Endometrial microvascular endothelial cells (primary cell): Measurements from ENCODE around the gene PDE2A. TPM values are rescaled to one million over a fixed set of nuclear protein-coding genes. Genes with fewer than 3 reads are reported as not detected.
"Not testable (repeated sequence)": the region's sequence is repeated elsewhere in the genome, so short reads cannot be mapped to it uniquely, and the experiment has no call there.

Experiments
- in situ Hi-C: cut with HindIII; loops from 2 replicates; pipeline ENCODE4 v1.10.0; 2017; ENCODE audit warnings: low sequenced_read_pairs, low pct_unique_long_range_greater_than_20kb; ENCODE audit errors: inconsistent ontology term
- total RNA-seq: library from RNA; depleted of rRNA; stranded (reverse); fragments of >200 nt; gene quantifications from one replicate; pipeline ENCODE4 v1.2.3, GENCODE V29; 2015; ENCODE audit errors: inconsistent ontology term

PDE2A gene
- total RNA-seq, 1 donor from 2014 or later, result 9.5 TPM

DNA sequence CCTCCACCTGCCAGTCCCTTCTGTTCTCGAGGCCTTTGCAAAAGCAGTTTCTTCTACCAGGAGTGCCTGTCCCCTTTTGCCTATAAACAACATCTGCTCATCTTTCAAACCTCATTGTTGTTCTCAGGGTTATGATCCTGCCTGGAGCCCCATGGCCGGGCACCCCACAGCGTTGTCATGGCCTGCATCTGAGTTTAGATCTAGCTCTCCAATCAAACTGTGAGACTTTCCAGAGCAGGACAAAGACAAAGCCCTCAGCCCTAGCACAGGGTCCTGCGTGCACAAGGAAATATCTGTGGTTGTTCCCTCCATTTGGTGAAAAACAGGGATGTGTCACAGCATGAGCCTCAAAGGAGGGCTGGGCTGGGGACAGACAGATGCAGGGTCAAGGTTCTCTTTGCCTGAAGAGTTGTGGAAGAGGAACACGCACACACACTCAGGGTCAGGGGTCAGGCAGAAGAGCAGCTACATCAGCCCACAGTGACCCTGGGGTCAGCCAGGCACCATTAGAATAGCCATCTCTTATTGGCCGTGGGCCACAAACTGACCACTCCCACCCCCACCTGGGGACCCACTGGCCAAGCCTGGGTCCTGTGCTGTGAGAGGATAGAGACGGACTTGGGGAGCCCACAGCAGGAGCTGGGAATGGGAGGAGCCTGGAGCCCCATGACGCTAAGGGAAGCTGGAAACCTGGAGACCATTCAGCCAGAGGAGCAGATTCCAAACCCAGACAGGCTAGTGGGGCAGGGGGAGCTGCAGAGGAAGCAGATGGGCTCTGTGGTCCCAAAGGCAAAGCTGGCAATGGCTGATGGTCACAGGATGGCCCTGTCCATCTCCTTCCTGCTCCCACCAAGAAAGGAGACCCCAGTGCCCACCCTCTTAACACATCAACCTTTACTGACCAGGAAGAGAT, 99.4 kb downstream of the PDE2A start:
- in situ Hi-C loops, result no loop called here

DNA sequence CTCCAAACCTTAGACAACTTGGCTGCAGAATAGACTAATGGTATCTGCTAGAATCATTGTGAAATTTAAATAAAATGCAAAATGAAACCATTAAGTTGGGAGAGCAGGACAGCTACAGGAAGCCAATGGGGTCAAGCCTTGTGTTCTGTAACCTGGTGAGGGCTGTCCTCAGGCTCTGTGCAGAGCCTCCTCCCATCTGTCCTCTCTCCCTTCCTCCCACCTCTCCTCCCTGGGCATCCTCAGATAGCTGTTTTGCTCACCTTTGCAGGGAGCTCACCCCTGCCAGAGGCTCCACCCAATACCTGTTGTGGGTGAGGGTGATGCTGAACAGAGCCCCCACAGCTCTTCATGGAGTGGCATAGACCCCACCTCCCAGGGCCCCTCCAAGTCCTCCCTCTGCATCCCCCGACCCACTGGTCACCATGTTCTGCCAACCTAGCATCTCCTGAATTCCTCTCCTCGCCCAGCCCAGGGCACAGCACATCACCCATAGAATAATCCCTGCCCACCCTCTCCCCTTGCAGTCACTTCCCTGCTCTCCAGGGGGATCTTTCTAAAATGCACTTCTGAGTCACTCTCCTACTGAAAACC, 100.3 kb downstream of the PDE2A start:
- in situ Hi-C loops, result no loop called here

DNA sequence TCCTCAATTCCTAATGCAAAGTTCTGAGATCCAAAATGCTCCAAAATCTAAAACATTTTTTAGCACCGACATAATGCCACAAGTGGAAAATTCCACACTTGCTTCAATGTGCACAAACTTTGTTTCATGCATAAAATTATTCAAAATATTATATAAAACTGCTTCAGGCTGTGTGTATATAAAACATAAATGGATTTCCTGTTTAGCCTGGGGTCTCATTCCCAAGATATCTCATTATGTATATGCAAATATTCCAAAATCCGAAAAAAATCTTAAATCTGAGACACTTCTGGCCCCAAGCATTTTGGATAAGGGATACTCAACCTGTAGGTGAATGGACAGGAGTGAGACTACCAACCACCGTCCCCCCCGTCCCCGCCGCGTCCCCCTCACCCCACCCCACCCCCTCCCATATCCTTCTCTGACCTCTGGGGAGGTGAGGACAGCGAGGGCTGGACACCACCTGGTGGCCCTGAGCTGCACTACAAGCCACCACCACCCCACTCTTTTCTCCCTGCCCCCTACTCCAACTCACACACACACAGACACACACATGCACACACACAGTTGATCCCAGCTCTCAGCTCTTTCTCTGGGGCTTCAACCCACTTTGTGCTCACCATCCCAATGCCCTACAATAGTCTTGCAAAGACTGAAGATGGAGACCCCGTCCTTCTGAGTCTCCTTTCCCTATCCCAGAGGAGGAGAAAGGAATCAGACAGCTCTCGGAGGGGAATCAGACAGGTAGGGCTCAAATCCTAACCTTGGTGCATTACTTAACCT, 101.0 kb downstream of the PDE2A start:
- in situ Hi-C loops, result no loop called here

DNA sequence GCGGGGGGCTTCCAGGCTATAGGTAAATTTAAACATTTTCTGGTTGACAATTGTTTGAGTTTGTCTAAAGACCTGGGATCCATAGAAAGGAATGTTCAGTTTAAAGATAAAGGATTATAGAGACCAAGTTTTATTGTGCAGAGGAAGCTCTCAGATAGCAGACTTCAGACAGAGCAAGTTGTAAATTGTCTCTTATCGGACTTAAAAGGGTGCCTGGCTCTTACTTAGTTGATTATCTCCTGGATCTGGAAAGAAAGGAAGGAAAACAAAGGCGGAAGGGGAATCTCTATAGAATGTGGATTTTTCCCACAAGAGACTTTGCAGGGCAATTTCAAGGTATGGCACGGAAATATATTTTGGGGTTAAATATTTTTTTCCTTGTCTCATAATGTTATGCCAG, 101.7 kb downstream of the PDE2A start:
- in situ Hi-C loops, result not testable (repeated sequence)

DNA sequence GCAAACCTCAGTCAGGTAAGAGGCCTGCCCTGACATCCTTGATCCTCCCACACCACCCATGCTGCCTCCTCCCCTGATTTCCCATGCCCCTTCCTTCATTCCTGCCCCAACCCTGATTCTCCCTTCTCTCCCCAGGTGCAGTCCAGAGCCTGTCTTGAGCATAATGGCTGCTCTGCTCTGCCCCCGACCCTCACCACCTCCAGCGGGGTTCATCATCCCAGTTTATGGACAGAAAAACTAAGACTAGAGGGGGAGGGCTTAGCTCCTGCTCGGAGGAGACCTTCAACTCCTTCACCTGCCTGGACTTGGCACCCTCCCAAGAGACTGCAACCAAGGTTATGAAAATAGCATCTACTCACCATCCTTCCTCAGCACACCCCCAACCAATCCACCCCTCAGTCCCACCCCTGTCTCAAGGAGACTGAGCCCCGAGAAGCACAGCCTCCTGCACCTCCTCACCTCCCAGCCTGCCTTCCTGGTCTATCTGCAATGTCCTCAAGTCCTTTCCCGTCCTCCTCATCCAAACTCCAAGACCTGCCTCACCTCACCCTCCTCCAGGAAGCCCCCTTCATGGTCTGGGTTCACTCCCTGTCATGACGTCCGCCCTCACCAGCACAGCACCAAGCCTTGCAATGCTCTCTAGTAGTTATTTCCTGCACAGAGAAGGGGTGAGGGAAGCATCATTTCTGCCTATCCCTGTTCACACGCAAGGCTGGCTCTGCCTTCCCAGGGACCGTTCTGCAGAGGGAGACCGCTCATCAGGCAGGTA, 103.1 kb downstream of the PDE2A start:
- in situ Hi-C loops, result no loop called here

DNA sequence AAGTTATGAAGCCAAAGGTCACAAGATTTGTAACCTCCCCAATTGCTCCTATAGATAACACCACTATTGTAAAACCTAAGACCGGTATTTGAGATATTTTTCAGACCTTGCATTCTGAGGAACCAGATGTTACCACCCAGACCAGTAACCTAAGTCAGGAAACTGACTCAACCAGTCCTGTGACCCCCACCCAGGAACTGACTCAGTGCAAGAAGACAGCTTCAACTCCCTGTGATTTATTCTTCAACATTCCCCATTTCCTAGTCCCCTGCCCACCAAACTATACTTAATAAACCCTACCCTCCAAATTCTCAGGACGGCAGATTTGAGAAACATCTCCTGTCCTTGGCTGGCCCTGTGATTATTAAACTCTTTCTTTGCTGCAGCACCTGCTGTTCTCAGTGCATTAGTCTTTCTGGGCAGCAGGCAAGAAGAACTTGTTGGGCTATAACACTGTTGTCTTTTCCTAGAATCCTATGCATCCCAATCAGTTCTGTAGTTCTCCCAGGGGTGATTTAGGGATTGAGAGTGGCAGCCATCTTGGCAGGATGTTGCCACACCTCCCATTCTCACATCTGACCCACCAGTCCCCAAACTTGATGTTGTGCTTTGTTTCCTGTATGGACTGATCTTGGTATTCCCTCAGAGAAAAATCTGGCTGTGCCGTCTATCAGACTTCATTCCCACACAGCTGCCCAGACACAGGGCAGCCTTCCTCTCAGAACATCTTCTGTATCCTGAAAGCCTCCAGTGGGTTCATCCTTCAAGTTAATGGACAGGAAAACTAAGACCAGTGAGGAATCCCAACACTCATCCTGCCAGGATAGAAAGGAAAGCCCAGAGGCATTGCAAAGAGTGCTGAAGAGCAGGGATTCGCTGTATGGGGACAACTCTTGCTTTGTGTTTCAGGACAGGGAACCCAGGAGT, 104.0 kb downstream of the PDE2A start:
- in situ Hi-C loops, result no loop called here

DNA sequence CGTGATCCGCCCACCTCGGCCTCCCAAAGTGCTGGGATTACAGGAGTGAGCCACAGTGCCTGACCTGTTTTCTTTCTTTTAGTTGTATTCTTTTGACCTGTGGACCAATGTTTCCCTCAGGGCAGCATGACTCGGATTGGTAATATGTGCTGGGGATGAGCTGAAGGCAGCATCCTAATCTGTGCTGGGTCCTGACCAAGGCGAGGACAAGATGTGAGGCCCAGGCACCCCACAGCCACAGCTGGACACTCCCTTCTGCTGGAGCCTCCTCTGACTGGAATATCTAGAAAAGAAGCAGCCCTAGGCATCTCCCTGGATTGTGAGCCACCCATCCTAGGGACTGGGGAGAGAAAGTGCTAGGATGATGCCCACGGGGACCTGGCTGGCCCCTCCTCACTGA, 105.4 kb downstream of the PDE2A start:
- in situ Hi-C loops, result no loop called here

DNA sequence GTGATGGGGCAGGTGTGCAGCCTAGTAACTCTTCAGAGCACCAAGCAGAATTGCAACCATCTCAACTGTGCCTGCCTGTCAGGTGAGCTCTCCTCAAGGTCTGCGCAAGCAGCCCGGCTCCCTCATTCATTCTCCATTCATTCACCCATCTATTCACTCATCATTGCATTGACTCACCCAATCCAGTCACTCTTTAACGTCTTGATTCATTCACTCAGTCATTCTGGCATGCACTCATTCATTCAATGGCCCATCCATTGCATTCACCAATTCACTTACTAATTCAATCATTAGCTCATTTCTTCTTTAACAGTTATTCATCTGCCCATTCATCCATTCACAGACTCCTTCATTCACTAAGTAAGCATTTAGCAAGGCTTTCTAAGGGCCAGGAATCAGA, 111.8 kb downstream of the PDE2A start:
- in situ Hi-C loops, result no loop called here

DNA sequence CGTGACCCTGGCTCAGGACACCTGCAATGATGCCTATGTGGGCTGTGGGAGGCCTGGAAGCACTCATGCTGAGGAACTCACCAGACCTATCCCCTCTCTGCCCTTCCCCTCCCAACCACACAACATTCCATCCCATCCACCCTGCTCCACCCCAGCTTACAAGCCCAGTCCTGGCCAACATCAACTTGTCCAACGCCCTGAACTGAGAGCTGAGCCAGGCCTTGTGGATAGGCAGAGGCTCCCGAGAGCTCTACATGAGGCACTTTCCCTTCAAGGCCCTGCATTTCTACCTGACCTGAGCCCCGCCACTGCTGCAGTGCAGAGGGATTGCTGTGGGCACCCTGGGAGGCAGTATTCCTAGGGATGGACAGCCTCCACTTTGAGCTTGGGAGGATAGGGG, 112.4 kb downstream of the PDE2A start:
- in situ Hi-C loops, result no loop called here

DNA sequence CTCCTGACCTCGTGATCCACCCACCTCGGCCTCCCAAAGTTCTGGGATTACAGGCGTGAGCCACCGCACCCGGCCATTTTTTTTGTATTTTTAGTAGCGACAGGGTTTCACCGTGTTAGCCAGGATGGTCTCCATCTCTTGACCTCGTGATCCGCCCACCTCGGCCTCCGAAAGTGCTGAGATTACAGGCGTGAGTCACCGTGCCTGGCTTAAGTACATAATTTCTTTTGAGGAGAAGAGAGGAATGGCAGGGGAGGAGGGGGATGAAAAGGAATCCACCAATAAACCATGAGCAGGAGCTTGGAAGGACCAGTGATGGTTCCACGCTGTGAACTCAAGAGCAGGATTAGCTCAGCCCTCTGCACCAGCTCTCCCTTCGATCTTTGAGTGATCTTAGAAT, 113.4 kb downstream of the PDE2A start:
- in situ Hi-C loops, result not testable (repeated sequence)

DNA sequence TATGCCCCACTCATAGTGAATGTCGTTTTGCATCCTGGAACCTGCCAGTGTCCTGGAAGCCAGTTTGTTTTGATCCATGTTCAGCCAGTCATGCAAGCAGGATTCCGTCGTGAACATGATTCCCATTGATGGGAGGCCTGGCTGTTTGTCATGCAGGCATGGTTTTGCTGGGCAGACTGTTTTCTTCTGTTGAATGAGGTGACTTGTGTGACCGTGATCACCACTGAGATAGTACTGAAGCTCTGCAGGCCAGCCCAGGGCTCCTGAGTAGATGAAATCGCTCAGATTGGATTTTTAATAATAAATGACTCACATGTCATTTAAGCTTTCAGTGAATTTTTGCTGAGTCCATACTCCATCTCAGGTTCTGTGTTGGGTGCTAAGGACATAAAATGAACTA, 117.8 kb downstream of the PDE2A start:
- in situ Hi-C loops, result no loop called here

DNA sequence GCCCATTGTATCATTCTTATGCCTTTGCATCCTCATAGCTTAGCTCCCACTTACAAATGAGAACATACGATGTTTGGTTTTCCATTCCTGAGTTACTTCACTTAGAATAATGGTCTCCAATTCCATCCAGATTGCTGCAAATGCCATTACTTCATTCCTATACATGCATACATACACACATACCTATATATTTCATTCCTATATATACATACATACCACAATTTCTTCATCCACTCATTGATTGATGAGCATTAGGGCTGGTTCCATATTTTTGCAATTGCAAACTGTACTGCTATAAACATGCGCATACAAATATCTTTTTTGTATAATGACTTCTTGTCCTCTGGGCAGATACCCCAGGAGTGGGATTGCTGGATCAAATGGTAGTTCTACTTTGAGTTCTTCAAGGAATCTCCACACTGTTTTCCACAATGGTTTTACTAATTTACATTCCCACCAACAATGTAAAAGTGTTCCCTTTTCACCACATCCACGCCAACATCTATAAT, 119.2 kb downstream of the PDE2A start:
- in situ Hi-C loops, result not testable (repeated sequence)

DNA sequence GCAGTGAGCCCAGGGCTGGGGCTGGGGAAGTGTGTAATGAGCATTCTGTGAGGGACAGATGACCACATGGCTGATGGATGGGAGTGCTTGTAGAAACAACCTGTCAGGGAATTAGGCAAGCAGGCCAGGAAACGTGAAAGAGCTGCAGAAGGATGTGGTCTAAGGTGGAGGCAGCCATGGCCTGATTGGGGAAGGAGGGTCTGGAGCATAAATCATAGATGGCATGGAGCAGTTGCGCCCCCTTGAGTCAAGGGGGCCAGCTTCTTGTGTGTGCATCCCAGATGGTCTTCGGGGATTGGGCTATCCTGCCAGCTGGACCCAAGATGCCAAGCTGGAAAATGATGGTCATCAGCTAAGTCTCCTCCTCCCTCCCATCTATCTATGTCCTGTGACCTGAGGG, 120.5 kb downstream of the PDE2A start:
- in situ Hi-C loops, result no loop called here

DNA sequence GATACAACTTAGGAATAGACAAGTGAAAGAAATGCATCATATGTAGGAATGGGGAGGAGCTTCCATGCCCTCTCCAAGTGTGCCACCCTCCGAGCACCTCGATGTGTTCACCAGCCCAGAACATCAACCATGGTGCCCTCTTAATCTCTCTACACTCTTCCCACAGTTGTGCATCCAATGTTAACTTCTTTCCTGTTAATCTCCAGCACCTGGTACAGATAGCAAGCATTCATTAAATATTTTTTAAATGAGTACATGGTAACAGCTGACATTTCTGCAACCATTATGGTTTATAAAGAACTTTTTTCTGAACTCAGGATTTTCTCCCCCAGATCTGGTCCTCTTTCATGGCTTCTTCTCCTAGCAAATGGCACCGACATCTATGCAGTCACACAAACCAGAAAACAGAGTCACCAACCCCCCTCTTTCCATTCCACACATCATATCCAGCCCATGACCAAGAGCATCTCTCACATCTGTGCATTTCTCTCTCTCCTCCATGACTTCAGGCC, 121.8 kb downstream of the PDE2A start:
- in situ Hi-C loops, result no loop called here

DNA sequence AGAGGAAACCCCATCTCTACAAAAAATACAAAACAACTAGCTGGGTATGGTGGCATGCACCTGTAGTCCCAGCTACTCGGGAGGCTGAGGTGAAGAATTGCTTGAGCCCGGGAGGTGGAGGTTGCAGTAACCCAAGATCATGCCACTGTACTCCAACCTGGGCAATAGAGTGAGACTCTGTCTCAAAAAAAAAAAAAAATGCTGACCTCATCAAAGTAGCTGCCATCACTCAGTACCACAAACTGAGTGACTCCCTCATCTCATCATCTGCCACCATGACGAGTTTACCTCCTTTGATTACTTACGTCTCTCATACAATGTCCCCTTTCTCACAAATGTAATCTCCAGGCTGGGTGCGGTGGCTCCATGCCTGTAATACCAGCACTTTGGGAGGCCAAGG, 122.7 kb downstream of the PDE2A start:
- in situ Hi-C loops, result no loop called here

DNA sequence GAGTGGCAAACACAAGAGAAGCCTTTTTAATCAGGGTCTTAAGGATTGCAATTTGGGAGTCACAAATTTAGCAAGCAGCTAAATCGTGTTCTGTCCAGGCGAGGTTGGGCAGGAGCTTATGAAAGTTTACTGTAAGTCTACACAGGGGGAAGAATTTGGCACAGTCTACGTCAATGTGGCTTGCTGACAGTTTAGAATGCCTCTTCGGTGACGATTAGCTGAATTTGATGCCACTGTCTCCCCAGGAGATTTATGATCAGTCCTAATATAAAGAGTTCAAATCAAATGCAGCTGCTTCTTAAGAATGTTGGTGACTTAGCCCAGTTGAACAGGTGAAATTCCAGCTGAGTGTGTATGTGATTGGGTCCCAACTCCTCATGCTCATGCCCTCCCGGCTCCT, 125.8 kb downstream of the PDE2A start:
- in situ Hi-C loops, result loop anchor here (10.0 kb wide), 1 partner anchor 106 kb away; no protein-coding TSS in a partner anchor

DNA sequence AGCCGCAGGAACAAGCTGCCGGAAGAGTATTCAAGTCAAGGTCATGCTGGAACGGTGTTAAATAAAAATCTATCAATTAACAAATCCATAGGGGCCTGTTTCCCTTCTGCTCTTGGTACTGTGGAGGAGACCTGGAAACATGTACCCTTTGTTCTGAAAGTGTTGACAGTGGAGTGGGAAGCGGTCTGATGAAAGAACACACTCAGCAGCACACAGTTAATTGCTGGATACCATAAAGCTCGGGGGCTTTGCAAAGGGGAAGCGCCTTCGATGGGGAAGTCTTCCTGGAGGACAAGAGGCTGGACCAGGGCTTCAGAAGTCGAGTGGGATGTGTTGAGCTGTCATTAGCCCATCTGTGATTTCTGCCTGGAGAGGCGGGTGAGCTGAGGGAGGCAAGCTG, 127.4 kb downstream of the PDE2A start:
- in situ Hi-C loops, result loop anchor here (10.0 kb wide), 1 partner anchor 108 kb away; no protein-coding TSS in a partner anchor
